Measurements from ENCODE around the gene CDHR1.

DNA sequence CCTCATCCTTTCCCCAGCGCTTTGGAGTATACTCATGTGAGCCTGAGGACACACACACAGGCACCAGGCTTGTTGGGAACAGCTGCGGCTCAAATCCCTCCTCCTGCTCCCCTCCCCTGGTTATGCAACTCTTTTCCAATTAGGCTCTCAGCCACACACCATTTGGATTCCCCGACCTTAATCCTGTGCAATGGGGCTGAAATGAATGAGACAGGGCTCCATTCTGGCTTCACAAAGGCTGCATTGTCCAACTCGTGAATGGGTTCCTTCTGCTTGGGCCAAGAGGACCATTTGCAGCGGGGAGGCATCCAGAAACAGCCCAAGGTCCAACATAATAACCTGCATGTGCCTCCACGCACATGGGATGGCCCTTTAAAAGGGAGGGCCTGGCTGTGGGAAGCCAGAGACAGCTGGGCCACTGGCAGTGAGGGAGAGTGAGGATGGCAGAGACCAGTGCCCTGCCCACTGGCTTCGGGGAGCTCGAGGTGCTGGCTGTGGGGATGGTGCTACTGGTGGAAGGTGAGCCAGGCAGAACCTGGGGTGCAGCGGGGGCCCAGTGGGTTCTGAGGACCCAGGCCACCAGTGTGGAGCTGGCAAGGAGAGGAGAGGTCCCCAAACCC lies 50.4 kb downstream of the CDHR1 start, which contains the start of gene RGR:
- TF ChIP-seq EZH2 (IDR thresholded peaks at IDR 0.05; ENCODE audit: borderline replicate concordance, control insufficient read depth, low read depth, low read length): no peak
- TF ChIP-seq, protein P1, sequence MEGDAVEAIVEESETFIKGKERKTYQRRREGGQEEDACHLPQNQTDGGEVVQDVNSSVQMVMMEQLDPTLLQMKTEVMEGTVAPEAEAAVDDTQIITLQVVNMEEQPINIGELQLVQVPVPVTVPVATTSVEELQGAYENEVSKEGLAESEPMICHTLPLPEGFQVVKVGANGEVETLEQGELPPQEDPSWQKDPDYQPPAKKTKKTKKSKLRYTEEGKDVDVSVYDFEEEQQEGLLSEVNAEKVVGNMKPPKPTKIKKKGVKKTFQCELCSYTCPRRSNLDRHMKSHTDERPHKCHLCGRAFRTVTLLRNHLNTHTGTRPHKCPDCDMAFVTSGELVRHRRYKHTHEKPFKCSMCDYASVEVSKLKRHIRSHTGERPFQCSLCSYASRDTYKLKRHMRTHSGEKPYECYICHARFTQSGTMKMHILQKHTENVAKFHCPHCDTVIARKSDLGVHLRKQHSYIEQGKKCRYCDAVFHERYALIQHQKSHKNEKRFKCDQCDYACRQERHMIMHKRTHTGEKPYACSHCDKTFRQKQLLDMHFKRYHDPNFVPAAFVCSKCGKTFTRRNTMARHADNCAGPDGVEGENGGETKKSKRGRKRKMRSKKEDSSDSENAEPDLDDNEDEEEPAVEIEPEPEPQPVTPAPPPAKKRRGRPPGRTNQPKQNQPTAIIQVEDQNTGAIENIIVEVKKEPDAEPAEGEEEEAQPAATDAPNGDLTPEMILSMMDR (IDR thresholded peaks at IDR 0.05 in 2 of 3, conservative IDR thresholded peaks at IDR 0.05 in 1 of 3; ENCODE audit: control insufficient read depth in 2 of 3, extremely low read depth in 1 of 3, insufficient read depth in 1 of 3, low read depth in 3 of 3, low read length in 3 of 3): no peak
- TF ChIP-seq, protein P2, sequence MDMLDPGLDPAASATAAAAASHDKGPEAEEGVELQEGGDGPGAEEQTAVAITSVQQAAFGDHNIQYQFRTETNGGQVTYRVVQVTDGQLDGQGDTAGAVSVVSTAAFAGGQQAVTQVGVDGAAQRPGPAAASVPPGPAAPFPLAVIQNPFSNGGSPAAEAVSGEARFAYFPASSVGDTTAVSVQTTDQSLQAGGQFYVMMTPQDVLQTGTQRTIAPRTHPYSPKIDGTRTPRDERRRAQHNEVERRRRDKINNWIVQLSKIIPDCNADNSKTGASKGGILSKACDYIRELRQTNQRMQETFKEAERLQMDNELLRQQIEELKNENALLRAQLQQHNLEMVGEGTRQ (IDR thresholded peaks at IDR 0.05; ENCODE audit: borderline replicate concordance, low read depth, low read length): no peak
- no peak for TF ChIP-seq BRCA1 (IDR thresholded peaks at IDR 0.05; ENCODE audit: low read depth, low read length)
- TF ChIP-seq SUPT20H (IDR thresholded peaks at IDR 0.05; ENCODE audit: borderline replicate concordance, control insufficient read depth, low read depth, low read length): no peak
- TF ChIP-seq SMAD5 (IDR thresholded peaks at IDR 0.05; ENCODE audit: low read depth): no peak
- no peak for TF ChIP-seq MXI1 (IDR thresholded peaks at IDR 0.05; ENCODE audit: low read depth, low read length)
- TF ChIP-seq, protein P3, sequence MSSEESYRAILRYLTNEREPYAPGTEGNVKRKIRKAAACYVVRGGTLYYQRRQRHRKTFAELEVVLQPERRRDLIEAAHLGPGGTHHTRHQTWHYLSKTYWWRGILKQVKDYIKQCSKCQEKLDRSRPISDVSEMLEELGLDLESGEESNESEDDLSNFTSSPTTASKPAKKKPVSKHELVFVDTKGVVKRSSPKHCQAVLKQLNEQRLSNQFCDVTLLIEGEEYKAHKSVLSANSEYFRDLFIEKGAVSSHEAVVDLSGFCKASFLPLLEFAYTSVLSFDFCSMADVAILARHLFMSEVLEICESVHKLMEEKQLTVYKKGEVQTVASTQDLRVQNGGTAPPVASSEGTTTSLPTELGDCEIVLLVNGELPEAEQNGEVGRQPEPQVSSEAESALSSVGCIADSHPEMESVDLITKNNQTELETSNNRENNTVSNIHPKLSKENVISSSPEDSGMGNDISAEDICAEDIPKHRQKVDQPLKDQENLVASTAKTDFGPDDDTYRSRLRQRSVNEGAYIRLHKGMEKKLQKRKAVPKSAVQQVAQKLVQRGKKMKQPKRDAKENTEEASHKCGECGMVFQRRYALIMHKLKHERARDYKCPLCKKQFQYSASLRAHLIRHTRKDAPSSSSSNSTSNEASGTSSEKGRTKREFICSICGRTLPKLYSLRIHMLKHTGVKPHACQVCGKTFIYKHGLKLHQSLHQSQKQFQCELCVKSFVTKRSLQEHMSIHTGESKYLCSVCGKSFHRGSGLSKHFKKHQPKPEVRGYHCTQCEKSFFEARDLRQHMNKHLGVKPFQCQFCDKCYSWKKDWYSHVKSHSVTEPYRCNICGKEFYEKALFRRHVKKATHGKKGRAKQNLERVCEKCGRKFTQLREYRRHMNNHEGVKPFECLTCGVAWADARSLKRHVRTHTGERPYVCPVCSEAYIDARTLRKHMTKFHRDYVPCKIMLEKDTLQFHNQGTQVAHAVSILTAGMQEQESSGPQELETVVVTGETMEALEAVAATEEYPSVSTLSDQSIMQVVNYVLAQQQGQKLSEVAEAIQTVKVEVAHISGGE (CRISPR knock-in tag; IDR thresholded peaks at IDR 0.05): no peak
- no peak for TF ChIP-seq FOS (IDR thresholded peaks at IDR 0.05; ENCODE audit: borderline replicate concordance, extremely low read depth, insufficient read length)
- no peak for TF ChIP-seq NFYA (IDR thresholded peaks at IDR 0.05; ENCODE audit: borderline replicate concordance, low read depth, low read length)
- TF ChIP-seq, protein P4, sequence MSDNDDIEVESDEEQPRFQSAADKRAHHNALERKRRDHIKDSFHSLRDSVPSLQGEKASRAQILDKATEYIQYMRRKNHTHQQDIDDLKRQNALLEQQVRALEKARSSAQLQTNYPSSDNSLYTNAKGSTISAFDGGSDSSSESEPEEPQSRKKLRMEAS (IDR thresholded peaks at IDR 0.05; ENCODE audit: low read depth, low read length): no peak
- no peak for TF ChIP-seq MTA3 (IDR thresholded peaks at IDR 0.05; ENCODE audit: borderline replicate concordance, low read length)
